ENCODE measurements around the gene DENND4A.
A peak's percentile ranks its signal among the peaks of the same experiment; 100 is the strongest.

DENND4A gene

GRCh38 chr15:65766422-65767263, 25.4 kb downstream of the DENND4A start (continued):
- TF ChIP-seq OVOL3 (tag by site-specific recombination; IDR thresholded peaks at IDR 0.05) (peak; percentile 53; the same call in 1 of the 2 replicates), ZNF561 (tag by site-specific recombination; IDR thresholded peaks at IDR 0.05; ENCODE audit: borderline replicate concordance) (0 out of 2 replicates have a peak, but pooled peaks have one; percentile 5), ZNF624 (tag by site-specific recombination; IDR thresholded peaks at IDR 0.05) (no peak), PRDM6 (tag by site-specific recombination; IDR thresholded peaks at IDR 0.05) (peak; percentile 97), SCRT1 (tag by site-specific recombination; IDR thresholded peaks at IDR 0.05; ENCODE audit: borderline replicate concordance) (peak; percentile 97), ZNF658 (tag by site-specific recombination; IDR thresholded peaks at IDR 0.05) (no peak), ZNF76 (tag by site-specific recombination; IDR thresholded peaks at IDR 0.05; ENCODE audit: borderline replicate concordance, low read depth) (peak; percentile 36; the same call in 1 of the 2 replicates), ZNF2 (tag by site-specific recombination; IDR thresholded peaks at IDR 0.05) (no peak), ZXDB (tag by site-specific recombination; IDR thresholded peaks at IDR 0.05) (0 out of 2 replicates have a peak, but pooled peaks have one; percentile 21), ZEB2 (tag by site-specific recombination; IDR thresholded peaks at IDR 0.05) (peak; percentile 78), ZBTB44 (tag by site-specific recombination; IDR thresholded peaks at IDR 0.05) (0 out of 2 replicates have a peak, but pooled peaks have one; percentile 43), ZBTB1 (tag by site-specific recombination; IDR thresholded peaks at IDR 0.05) (peak; percentile 43; the same call in 1 of the 2 replicates), RBAK (tag by site-specific recombination; IDR thresholded peaks at IDR 0.05) (no peak), ZNF23 (tag by site-specific recombination; IDR thresholded peaks at IDR 0.05; ENCODE audit: borderline replicate concordance) (no peak), ZNF843 (tag by site-specific recombination; IDR thresholded peaks at IDR 0.05) (peak; percentile 33; the same call in 1 of the 2 replicates), SP7 (tag by site-specific recombination; IDR thresholded peaks at IDR 0.05) (peak; percentile 84), ZNF776 (tag by site-specific recombination; IDR thresholded peaks at IDR 0.05; ENCODE audit: borderline replicate concordance) (no peak), ZBTB20 (tag by site-specific recombination; IDR thresholded peaks at IDR 0.05) (peak; percentile 49), WT1 (tag by site-specific recombination; IDR thresholded peaks at IDR 0.05) (peak; percentile 42; the same call in 1 of the 2 replicates), ZNF335 (tag by site-specific recombination; conservative IDR thresholded peaks at IDR 0.05) (peak; percentile 65), ZNF473 (tag by site-specific recombination; IDR thresholded peaks at IDR 0.05) (no peak), PRDM10 (tag by site-specific recombination; IDR thresholded peaks at IDR 0.05) (peak; percentile 32; the same call in 1 of the 2 replicates)

Data from HEK293 (cell line).